COR-L47 (cell line): ENCODE data around the gene CES2.
A peak's percentile ranks its signal among the peaks of the same experiment; 100 is the strongest.
"Not testable (repeated sequence)": the region's sequence is repeated elsewhere in the genome, so short reads cannot be mapped to it uniquely, and the experiment has no call there.

Experiments
- DNase-seq: peaks from one replicate; lab custom pipeline; 2025; lab: John Stamatoyannopoulos, UW

Gene CES2, protein sequence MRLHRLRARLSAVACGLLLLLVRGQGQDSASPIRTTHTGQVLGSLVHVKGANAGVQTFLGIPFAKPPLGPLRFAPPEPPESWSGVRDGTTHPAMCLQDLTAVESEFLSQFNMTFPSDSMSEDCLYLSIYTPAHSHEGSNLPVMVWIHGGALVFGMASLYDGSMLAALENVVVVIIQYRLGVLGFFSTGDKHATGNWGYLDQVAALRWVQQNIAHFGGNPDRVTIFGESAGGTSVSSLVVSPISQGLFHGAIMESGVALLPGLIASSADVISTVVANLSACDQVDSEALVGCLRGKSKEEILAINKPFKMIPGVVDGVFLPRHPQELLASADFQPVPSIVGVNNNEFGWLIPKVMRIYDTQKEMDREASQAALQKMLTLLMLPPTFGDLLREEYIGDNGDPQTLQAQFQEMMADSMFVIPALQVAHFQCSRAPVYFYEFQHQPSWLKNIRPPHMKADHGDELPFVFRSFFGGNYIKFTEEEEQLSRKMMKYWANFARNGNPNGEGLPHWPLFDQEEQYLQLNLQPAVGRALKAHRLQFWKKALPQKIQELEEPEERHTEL

DNA sequence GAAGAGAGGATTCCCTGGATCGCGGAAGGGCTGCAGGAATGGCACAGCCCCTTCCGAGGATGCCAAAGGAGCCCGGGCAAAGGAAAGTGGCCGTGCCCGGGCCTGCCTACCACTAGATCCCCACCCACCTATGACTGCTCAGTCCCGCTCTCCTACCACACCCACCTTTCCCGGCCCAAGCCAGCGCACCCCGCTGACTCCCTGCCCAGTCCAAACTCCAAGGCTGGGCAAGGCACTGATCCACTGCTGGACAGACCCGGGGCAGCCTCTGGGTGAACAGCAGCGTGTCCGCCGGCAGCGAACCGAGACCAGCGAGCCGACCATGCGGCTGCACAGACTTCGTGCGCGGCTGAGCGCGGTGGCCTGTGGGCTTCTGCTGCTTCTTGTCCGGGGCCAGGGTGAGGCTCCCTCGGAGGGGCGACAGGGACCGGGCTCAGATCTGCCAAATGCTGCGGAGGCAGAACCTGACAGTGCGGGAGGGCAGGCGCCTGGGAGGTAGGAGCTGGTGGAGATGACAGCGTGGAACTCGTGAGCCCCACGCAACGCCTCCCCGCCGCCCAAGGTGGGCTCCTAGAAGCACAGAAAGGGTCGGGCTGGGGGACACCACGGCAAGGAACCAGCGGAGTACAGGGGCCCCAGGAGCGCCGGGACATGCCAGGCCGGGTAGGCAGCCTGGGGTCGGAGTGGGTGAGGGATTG is at the start of gene CES2:
CES2 (plus strand) TSS at position 203 of the 698 bp plus-strand sequence; CDS start at position 323, 120 bp downstream.
- no peak for DNase-seq

DNA sequence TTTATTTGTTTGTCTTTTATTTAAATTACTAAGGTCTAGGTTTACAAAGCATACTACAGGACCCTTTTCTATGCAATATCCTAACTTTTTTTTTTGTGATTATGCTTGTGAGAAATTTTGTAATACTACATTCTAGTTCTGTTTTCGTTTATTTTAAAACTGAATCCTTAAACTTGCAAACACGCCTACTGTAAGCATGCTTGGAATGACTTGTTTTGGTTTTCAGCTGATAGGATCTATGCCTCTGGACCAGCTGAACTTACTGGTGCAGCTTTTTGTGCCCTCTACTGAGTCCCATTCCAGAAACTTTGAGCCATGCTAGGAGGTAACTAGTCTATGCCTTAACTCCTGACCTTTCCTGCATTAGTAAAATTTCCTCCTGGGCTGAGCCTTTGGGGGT is 49.0 kb upstream of the CES2 start:
- no peak for DNase-seq

GRCh38 chr16:66886914-66887313 is 48.4 kb upstream of the CES2 start:
- no peak for DNase-seq

DNA sequence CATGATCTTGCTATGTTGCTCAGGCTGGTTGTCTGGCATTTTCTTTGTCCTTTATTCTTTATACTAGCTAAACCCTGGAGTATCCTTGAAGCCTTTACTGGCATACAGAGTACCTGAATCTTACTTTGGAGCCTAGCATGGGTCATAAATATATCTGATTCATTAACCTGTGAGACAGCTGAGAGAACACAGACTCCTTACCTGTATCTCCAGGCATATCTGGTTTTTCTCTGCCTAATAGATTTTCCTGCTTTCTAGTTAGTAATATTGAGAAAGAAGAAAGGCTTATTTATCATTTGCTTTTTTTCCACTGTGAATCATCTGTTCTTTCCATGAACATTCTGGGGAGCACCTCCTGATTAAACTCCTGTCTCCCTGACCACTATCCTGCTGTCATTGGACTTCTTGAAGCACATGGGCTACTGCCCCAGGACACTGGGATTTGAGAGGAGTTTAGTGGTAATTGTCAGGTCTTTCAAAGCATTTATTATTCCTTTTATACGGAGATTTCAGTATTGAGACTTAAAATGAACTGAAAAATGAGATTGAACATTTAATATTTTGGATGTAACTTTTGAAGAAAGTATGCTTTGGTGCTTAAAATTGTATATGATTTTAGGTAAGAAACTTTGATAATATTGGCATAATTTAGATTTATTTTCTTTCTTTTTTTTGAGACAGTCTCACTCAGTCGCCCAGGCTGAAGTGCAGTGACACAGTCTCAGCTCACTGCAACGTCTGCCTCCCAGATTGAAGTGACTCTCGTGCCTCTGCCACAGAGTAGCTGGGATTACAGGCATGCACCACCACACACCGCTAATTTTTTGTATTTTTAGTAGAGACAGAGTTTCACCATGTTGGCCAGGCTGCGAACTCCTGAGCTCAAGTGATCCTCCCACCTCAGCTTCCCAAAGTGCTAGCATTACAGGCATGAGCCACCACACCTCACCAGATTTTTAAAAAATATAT is 46.4 kb upstream of the CES2 start:
- no peak for DNase-seq

GRCh38 chr16:66889622-66890021 is 45.7 kb upstream of the CES2 start:
- no peak for DNase-seq

- no peak for DNase-seq
Measured at GRCh38 chr16:66890799-66891198, 44.5 kb upstream of the CES2 start.

DNA sequence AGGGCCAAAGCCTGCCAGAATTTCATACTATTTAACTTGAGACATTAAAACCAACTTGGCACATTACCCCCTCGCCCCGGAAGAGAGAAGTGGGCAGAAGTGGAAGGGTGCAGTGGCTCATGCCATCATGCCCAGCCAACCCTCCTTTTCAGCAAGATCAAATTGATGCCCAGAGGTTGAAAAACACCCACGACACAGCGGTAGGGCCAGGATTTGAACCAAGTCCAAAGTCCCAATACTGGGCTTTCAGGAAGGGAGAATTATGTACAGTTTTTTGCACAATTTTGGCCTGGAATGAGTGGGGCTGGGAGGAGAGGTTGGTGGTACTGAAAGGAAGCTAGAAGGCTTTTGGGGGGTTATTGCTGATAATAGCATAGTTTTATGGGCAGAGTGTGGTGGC is 44.0 kb upstream of the CES2 start:
- no peak for DNase-seq

DNA sequence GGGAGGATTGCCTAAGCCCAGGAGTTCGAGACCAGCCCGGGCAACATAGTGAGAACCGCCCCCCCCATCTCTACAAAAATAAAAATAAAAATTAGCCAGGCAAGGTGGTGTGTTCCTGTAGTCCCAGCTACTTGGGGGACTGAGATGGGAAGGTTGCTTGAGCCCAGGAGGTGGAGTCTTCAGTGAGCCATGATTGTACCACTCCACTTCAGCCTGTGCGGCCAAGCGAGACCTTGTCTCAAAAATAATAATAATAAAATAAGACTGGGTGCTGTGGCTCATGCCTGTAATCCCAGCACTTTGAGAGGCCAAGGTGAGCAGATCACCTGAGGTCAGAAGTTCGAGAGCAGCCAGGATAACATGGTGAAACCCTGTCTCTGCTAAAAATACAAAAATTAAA is 43.5 kb upstream of the CES2 start:
- no peak for DNase-seq

GRCh38 chr16:66894055-66894454 is 41.3 kb upstream of the CES2 start:
- DNase-seq: no peak

DNA sequence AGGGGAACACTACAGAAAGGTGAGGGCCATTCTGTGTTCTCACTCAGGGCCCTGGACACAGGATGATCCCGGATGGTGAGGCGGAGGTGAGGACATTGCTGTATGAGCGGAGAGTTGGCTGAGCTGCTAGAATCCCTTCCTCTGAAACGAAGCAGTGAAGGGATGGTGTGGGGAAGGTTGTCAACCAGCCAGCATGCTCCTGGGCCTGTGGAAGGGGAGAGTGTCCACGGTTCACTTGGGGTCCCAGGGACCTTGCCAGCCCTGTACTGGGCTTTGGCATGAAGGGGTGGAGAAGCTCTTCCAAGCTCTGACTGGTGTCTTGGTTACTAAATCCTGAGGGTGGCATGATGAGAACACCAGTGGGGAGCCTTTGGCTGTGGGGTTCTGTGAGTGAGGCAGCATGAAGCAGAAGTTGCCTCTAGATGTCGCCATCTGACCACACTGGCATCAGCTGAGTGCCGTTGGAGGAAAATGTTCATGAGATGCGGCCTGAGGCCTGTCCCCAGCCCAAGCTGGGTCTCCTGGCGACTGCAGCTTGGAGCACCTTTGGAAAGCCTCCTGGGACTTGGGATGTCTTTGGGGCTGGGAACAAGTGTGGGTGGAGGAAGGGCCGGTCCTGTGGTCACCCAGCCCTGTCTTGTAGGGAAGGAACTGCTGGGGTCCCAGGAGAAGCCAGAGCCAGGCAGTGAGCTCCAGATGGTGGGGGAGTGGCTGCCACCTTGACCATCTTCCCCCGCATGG is 40.2 kb upstream of the CES2 start:
- DNase-seq: peak; percentile 51

- DNase-seq: no peak
Measured at GRCh38 chr16:66895689-66895979, 39.7 kb upstream of the CES2 start.

DNA sequence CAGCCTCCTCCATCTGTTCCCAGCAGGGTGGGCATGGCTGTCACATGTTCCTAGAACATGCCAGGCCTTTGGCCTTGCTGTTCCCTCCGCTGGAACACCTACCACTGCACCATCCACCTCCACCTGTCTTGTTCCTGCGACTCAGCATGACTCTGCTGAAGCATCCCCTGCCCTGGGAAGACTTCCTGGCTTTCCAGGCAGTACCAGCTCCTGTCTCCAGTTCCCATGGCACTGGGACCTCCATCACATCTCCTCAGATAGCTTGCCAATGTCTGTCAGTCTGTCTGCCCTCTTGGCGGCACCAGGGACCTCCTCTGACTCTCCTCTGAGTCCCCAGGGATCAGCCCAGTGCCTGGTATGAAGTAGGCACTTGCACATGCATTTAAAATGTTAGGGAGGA is 39.3 kb upstream of the CES2 start:
- DNase-seq: no peak

GRCh38 chr16:66896682-66897081 is 38.6 kb upstream of the CES2 start:
- DNase-seq: not testable (repeated sequence)

DNA sequence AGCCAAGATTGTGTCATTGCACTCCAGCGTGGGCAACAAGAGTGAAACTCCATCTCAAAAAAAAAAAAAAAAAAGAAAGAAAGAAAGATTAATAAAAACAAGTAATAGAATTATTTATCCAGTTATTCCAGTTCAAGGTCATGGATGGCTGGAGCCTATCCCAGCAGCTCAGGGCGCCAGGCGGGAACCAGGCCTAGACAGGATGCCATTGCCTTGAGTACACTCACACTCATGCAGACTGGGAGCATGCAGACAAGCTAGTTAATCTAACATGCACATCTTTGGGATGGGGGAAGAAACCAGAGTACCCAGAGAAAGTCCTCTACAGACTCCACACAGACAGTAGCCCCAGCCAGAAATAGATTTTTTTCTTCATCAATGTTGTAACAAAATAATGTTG is 37.1 kb upstream of the CES2 start:
- DNase-seq: no peak

GRCh38 chr16:66898933-66899309 is 36.4 kb upstream of the CES2 start:
- DNase-seq: no peak

- DNase-seq: no peak
Measured at GRCh38 chr16:66899310-66899944, 35.9 kb upstream of the CES2 start.

- no peak for DNase-seq
Measured at GRCh38 chr16:66899945-66900710, 35.2 kb upstream of the CES2 start.

GRCh38 chr16:66900721-66901441 is 34.4 kb upstream of the CES2 start:
- DNase-seq: no peak

DNA sequence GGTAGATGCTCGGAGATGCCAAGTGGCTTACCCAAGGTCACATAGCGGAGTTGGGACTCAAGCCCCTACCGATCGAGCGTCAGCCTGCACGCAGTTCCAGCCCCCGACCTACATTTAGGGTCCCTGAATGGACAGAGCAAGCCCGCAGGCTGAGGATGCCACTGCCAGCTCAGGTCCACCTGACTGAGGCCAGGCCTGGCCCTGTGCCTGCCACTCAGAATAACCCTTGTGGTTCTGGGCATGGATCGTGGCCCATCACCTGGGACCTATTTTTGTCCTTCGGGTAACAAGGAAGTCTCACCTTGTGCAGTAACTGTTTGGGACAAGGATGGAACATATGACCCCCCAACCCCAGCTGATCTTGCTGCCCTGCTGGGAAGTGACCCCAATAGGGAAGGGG is 33.7 kb upstream of the CES2 start:
- no peak for DNase-seq
